ENCODE data around the gene CCR5AS.

Gene CCR5AS

DNA sequence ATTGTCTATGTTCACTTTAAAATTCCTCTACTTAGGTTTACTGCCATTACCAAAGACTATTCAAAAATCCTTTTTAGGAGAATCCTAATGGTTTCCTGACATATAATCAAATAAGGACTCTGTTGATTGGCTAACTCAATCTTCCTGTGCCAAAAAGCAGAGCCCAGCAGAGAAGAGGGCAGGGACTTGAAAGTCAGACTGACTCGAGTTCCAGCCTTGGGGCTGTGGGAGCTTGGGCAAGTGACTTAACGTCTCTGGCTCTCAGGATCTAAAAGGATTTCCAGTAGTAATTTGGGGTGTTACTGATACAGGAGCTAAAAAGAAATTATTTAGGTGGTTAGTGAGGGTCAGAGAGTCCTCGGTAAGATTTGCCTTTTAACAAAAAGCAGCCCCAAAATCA lies 25.2 kb downstream of the CCR5AS start:
- TF ChIP-seq MXI1 (conservative IDR thresholded peaks at IDR 0.05; ENCODE audit: poor library complexity, severe bottlenecking): no peak
- no peak for TF ChIP-seq SMC3 (conservative IDR thresholded peaks at IDR 0.05; ENCODE audit: poor library complexity)
- TF ChIP-seq RAD21 (conservative IDR thresholded peaks at IDR 0.05): no peak
- TF ChIP-seq, protein P1, sequence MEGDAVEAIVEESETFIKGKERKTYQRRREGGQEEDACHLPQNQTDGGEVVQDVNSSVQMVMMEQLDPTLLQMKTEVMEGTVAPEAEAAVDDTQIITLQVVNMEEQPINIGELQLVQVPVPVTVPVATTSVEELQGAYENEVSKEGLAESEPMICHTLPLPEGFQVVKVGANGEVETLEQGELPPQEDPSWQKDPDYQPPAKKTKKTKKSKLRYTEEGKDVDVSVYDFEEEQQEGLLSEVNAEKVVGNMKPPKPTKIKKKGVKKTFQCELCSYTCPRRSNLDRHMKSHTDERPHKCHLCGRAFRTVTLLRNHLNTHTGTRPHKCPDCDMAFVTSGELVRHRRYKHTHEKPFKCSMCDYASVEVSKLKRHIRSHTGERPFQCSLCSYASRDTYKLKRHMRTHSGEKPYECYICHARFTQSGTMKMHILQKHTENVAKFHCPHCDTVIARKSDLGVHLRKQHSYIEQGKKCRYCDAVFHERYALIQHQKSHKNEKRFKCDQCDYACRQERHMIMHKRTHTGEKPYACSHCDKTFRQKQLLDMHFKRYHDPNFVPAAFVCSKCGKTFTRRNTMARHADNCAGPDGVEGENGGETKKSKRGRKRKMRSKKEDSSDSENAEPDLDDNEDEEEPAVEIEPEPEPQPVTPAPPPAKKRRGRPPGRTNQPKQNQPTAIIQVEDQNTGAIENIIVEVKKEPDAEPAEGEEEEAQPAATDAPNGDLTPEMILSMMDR (IDR thresholded peaks at IDR 0.05; ENCODE audit: poor library complexity, severe bottlenecking): no peak
- TF ChIP-seq POLR2AphosphoS5 (IDR thresholded peaks at IDR 0.05): no peak
- TF ChIP-seq, protein P2, sequence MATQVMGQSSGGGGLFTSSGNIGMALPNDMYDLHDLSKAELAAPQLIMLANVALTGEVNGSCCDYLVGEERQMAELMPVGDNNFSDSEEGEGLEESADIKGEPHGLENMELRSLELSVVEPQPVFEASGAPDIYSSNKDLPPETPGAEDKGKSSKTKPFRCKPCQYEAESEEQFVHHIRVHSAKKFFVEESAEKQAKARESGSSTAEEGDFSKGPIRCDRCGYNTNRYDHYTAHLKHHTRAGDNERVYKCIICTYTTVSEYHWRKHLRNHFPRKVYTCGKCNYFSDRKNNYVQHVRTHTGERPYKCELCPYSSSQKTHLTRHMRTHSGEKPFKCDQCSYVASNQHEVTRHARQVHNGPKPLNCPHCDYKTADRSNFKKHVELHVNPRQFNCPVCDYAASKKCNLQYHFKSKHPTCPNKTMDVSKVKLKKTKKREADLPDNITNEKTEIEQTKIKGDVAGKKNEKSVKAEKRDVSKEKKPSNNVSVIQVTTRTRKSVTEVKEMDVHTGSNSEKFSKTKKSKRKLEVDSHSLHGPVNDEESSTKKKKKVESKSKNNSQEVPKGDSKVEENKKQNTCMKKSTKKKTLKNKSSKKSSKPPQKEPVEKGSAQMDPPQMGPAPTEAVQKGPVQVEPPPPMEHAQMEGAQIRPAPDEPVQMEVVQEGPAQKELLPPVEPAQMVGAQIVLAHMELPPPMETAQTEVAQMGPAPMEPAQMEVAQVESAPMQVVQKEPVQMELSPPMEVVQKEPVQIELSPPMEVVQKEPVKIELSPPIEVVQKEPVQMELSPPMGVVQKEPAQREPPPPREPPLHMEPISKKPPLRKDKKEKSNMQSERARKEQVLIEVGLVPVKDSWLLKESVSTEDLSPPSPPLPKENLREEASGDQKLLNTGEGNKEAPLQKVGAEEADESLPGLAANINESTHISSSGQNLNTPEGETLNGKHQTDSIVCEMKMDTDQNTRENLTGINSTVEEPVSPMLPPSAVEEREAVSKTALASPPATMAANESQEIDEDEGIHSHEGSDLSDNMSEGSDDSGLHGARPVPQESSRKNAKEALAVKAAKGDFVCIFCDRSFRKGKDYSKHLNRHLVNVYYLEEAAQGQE (IDR thresholded peaks at IDR 0.05; ENCODE audit: borderline replicate concordance): no peak
- no peak for TF ChIP-seq EZH2 (IDR thresholded peaks at IDR 0.05; ENCODE audit: borderline replicate concordance, insufficient read depth, low read length, poor library complexity, severe bottlenecking)
- Histone ChIP-seq H3F3A (ENCODE audit: insufficient read depth, low read length, poor library complexity, severe bottlenecking) (no peaks in the 10 kb centered on the region), H3K9ac (ENCODE audit: low read length) (no peak overlapping the region), H3K9me3 (ENCODE audit: low read length) (no peaks in the 10 kb centered on the region), H3K4me2 (ENCODE audit: low read length) (no peak overlapping the region), H2AFZ (ENCODE audit: low read depth, low read length) (no peak overlapping the region), H4K20me1 (ENCODE audit: insufficient read depth) (no peaks in the 10 kb centered on the region), H3K27ac (ENCODE audit: low read length) (no peak overlapping the region), H3K36me3 (ENCODE audit: insufficient read depth, low read length) (no peaks in the 10 kb centered on the region), H3K4me3 (ENCODE audit: low read length) (no peak overlapping the region), H3K27me3 (ENCODE audit: insufficient read depth, low read depth, low read length) (no peaks in the 10 kb centered on the region), H3K9me2 (ENCODE audit: insufficient read depth, low read length) (no peaks in the 10 kb centered on the region), H3K79me2 (replicated peaks; ENCODE audit: insufficient read depth, low read length) (no peaks in the 10 kb centered on the region)

GRCh38 chr3:46380471-46381221 lies 26.2 kb downstream of the CCR5AS start:
- Histone ChIP-seq H3K36me3 (ENCODE audit: insufficient read depth, low read length) (no peaks in the 10 kb centered on the region), H3K9me3 (ENCODE audit: low read length) (no peaks in the 10 kb centered on the region), H4K20me1 (ENCODE audit: insufficient read depth) (no peaks in the 10 kb centered on the region), H3K4me2 (ENCODE audit: low read length) (no peak overlapping the region), H3K4me3 (ENCODE audit: low read length) (no peak overlapping the region), H3F3A (ENCODE audit: insufficient read depth, low read length, poor library complexity, severe bottlenecking) (no peaks in the 10 kb centered on the region), H3K27me3 (ENCODE audit: insufficient read depth, low read depth, low read length) (no peaks in the 10 kb centered on the region), H3K27ac (ENCODE audit: low read length) (no peak overlapping the region), H3K9ac (ENCODE audit: low read length) (no peak overlapping the region), H2AFZ (ENCODE audit: low read depth, low read length) (no peak overlapping the region), H3K79me2 (replicated peaks; ENCODE audit: insufficient read depth, low read length) (no peaks in the 10 kb centered on the region), H3K9me2 (ENCODE audit: insufficient read depth, low read length) (no peaks in the 10 kb centered on the region)
- TF ChIP-seq RAD21 (conservative IDR thresholded peaks at IDR 0.05) (no peak), EZH2 (IDR thresholded peaks at IDR 0.05; ENCODE audit: borderline replicate concordance, insufficient read depth, low read length, poor library complexity, severe bottlenecking) (no peak), SMC3 (conservative IDR thresholded peaks at IDR 0.05; ENCODE audit: poor library complexity) (no peak), EP300 (conservative IDR thresholded peaks at IDR 0.05; ENCODE audit: poor library complexity, severe bottlenecking) (no peak), MXI1 (conservative IDR thresholded peaks at IDR 0.05; ENCODE audit: poor library complexity, severe bottlenecking) (no peak), POLR2AphosphoS5 (IDR thresholded peaks at IDR 0.05) (no peak), TAF1 (IDR thresholded peaks at IDR 0.05; ENCODE audit: low read depth) (no peak)
- TF ChIP-seq, protein P2 (IDR thresholded peaks at IDR 0.05; ENCODE audit: borderline replicate concordance): no peak
- TF ChIP-seq, protein P1 (IDR thresholded peaks at IDR 0.05; ENCODE audit: poor library complexity, severe bottlenecking): no peak
